BE2C (cell line): ENCODE results near the gene BMI1.

Source experiments
- DNase-seq: peaks from one replicate; pipeline ENCODE4 v3.0.0-alpha.2; 2020
- H3K27me3 ChIP-seq: fragments of 250-450 bp; sonication (Bioruptor Pico); 2 replicates; pipeline ENCODE4 v1.5.1; 2020; ENCODE audit warnings: mild to moderate bottlenecking
- H3K36me3 ChIP-seq: fragments of 250-450 bp; sonication (Bioruptor Pico); 2 replicates; pipeline ENCODE4 v1.5.1; 2020; ENCODE audit warnings: mild to moderate bottlenecking
- H3K4me1 ChIP-seq: fragments of 250-450 bp; sonication (Bioruptor Pico); 2 replicates; pipeline ENCODE4 v1.5.1; 2020
- H3K4me3 ChIP-seq: 2 replicates; pipeline ENCODE4 v1.5.1; 2011; ENCODE audit warnings: low read depth, low read length
- H3K9me3 ChIP-seq: fragments of 250-450 bp; sonication (Bioruptor Pico); 2 replicates; pipeline ENCODE4 v1.5.1; 2020
- TF ChIP-seq, protein P1 (sequence below): IDR thresholded peaks from 2 replicates; pipeline ENCODE4 v1.5.1; 2012; ENCODE audit warnings: mild to moderate bottlenecking, low read depth, low read length

Gene BMI1

DNA sequence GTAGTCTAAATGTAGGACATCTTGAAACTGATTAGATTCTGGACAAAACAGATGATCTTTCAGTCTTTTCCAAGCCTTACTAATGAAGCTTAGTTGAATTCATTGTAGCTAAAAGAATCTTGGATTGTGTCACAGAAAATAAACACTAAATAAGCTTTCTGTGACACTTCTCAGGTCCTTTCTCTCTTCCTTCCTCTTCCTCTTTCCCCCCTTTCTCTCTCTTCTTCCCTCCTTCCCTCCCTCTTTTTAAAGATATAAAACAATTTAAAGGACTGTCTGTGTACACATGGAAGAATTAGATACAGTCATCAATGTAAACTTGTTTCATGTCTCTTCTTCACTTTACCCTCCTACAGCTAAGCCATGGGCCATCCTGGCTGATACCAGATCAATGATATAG lies 10.0 kb upstream of the BMI1 start:
- no peak for DNase-seq
- Histone ChIP-seq H3K4me1 (no peaks in the 10 kb centered on the region), H3K27me3 (no peaks in the 10 kb centered on the region), H3K4me3 (no peak overlapping the region), H3K9me3 (no peaks in the 10 kb centered on the region), H3K36me3 (no peaks in the 10 kb centered on the region)
- TF ChIP-seq, protein P1, sequence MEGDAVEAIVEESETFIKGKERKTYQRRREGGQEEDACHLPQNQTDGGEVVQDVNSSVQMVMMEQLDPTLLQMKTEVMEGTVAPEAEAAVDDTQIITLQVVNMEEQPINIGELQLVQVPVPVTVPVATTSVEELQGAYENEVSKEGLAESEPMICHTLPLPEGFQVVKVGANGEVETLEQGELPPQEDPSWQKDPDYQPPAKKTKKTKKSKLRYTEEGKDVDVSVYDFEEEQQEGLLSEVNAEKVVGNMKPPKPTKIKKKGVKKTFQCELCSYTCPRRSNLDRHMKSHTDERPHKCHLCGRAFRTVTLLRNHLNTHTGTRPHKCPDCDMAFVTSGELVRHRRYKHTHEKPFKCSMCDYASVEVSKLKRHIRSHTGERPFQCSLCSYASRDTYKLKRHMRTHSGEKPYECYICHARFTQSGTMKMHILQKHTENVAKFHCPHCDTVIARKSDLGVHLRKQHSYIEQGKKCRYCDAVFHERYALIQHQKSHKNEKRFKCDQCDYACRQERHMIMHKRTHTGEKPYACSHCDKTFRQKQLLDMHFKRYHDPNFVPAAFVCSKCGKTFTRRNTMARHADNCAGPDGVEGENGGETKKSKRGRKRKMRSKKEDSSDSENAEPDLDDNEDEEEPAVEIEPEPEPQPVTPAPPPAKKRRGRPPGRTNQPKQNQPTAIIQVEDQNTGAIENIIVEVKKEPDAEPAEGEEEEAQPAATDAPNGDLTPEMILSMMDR = no peak

DNA sequence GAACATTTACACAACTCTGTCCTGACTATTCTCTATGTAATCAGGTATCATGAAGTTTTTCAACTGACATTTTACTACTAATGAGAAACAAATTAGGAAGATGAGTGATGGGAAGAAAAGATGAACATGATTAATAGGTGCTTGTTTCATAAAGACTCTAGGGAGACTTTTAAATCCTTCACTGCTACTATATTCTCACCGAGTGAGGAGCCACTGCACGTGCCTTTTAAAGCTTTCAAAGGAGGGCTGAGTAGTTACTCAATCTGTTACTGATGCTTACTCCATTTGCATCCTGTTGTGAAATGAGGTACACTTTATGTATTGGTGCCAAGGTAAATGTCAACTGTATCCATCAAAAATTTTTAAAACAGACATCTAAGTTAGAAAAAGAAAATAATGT lies 6.0 kb upstream of the BMI1 start:
- H3K4me1 ChIP-seq = no peaks in the 10 kb centered on the region
- DNase-seq = no peak
- TF ChIP-seq, protein P1 = no peak
- H3K9me3 ChIP-seq = no peaks in the 10 kb centered on the region
- H3K4me3 ChIP-seq = no peak overlapping the region
- H3K36me3 ChIP-seq = no peaks in the 10 kb centered on the region
- no peaks in the 10 kb centered on the region for H3K27me3 ChIP-seq

DNA sequence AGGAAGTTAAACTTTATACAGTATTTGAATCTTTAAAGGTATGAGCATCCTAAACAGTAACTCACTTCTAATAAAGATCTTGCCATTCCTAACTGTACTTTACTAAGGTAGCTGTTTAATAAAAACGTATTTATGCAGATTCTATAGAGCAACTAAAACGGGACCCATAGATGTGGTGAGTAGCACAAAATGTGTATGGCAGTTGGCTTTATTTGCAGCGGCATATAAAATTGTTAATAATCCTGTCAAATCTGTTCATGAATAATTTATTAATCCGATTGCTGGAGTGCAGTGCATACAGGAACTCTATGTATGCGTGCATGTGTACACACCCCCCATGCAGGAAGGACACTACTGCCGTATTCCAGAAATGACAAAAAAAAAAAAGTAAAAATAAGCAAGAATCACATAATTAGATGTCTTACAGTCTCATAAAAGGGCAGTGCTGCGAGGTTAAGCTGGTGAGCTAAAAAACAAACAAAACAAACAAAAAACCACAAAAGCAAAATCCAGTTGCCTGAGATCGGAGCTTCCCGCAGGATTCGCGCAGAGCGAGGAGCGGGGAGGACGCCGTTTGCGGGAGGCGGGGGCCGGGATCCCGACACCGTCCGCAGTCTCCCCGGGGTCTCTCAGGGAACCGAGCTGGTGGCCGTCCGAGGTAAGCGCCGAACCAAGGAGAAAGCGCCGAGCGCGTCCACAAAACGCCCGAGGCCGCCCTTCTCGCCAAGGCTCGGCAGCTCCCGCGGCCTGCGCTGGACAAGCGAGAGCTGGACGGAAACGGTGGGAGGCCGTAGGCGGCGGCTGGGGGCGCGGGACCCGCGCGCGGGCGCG lies 5.2 kb upstream of the BMI1 start:
- no peaks in the 10 kb centered on the region for H3K9me3 ChIP-seq
- no peaks in the 10 kb centered on the region for H3K4me1 ChIP-seq
- TF ChIP-seq, protein P1 = no peak
- H3K4me3 ChIP-seq = peak overlapping the region; percentile 94
- no peaks in the 10 kb centered on the region for H3K36me3 ChIP-seq
- DNase-seq = no peak
- no peaks in the 10 kb centered on the region for H3K27me3 ChIP-seq

DNA sequence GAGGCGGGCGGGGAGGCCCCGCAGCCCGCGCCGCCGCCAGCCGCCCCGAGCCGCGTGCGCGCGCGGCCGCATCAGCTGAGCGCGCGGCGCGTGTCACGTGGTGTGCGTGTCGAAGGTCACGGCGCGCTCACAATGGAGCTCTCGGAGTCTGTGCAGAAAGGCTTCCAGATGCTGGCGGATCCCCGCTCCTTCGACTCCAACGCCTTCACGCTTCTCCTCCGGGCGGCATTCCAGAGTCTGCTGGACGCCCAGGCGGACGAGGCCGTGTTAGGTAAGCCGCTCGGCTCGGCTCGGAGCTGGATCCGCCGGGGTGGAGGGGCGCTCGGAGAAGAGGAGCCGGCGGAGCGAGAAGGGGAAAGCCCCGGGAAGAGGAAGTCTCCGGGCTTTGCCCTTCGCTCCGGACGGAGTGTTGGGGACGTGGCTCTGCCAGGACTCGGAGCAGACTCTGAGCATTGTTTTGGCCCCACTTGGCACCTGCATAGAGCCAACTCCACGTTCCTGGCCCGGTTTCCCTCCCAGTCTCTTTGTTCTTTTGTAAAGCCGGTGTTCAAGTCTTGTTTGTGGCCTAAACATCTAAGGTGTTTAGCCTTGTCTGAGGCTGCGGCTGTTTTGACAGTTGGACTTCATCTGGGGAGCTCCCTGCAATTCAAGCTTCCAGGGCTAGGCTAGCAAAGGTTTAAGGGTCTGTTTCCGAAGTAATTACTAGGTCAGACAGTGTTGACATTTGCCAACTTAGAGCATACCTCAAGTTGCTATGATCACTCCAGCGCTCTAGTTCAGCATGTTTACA lies 4.4 kb upstream of the BMI1 start, which contains the start of gene COMMD3:
TSS of gene COMMD3 (plus strand) at position 103 of the 790 bp plus-strand sequence. CDS start at position 133, 30 bp downstream.
- Histone ChIP-seq H3K4me3 (peak within 1 kb of the TSS; percentile 94), H3K36me3 (no peaks in the 10 kb centered on the region), H3K27me3 (no peaks in the 10 kb centered on the region), H3K9me3 (no peaks in the 10 kb centered on the region), H3K4me1 (no peaks in the 10 kb centered on the region)
- DNase-seq = peak; percentile 84
- TF ChIP-seq, protein P1 = no peak

DNA sequence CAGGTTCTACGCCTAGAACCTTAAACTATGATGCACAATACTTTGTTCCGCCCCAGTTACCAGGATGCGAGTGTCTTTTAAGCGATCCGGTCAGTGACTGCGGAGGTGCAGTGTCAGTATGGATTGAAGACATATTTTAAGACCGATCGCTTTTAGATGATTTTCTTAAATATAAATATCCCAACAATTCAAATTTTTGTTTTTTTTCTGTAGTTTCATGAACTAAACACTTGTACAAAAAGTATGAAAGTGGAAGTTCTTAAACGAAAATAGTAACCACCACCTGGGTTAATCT lies 3.9 kb upstream of the BMI1 start:
- H3K27me3 ChIP-seq = peaks cover 2% of the 10 kb centered on the region
- H3K4me3 ChIP-seq = peak overlapping the region; percentile 94
- no peaks in the 10 kb centered on the region for H3K9me3 ChIP-seq
- DNase-seq = no peak
- TF ChIP-seq, protein P1 = no peak
- H3K36me3 ChIP-seq = no peaks in the 10 kb centered on the region
- H3K4me1 ChIP-seq = no peaks in the 10 kb centered on the region
